ENCODE measurements around the gene ZNF622. TPM values are rescaled to one million over a fixed set of nuclear protein-coding genes. Genes with fewer than 3 reads are reported as not detected.
"Not testable (repeated sequence)": the region's sequence is repeated elsewhere in the genome, so short reads cannot be mapped to it uniquely, and the experiment has no call there.

ZNF622 gene
- total RNA-seq, 1 experiment from 2014 or later, result 41.5 TPM

GRCh38 chr5:16446993-16447392, 18.6 kb downstream of the ZNF622 start:
- in situ Hi-C loops (cut with HindIII; ENCODE audit: low sequenced_read_pairs), result no loop called here

DNA sequence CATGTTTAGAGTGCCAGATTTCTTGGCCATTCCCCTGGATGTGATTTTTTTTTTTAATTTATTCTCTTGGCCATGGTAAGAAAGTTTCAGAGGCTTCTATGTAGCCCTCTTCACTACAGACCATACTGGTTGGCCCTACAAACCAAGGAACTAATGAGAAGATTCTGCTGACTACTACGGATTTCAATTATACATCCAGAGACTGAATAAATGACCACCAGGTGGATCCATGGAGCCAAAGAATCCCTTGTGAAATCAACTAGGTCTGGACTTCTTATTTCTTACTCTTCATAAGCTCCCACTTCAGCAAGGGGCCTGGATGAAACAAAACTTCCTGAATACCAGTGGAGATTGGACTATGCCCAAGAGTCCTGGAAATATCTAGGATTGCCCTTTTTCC, 27.6 kb downstream of the ZNF622 start:
- in situ Hi-C loops (cut with HindIII; ENCODE audit: low sequenced_read_pairs), result no loop called here
- DNase-seq (ENCODE audit: low spot score), result no peak

More at GRCh38 chr5:16446993-16447392, 18.6 kb downstream of the ZNF622 start:
- DNase-seq (ENCODE audit: low spot score), result no peak

- in situ Hi-C loops (cut with HindIII; ENCODE audit: low sequenced_read_pairs); DNase-seq (ENCODE audit: low spot score): not testable (repeated sequence)
These were observed 29.4 kb downstream of the ZNF622 start for GRCh38 chr5:16436065-16436682.

DNA sequence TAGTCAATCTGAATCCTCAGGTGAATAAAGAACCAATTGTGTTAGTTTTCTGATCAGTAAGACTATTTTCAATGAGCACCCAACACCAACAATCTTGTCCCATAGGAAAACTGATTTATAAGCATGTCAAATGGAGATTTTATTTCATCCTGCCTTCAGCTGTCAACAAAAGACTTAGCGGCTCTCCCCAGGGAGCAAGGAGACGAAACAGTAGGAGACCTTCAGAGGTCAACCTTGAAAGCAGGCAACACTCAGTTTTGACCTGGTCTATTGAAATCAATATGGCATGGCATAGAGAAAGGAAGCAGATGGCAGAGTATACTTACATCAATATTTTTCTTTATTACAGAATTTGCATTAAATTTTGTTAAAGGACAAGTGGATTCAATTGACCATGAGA, 34.1 kb downstream of the ZNF622 start:
- in situ Hi-C loops (cut with HindIII; ENCODE audit: low sequenced_read_pairs), result no loop called here

GRCh38 chr5:16430349-16431089, 35.1 kb downstream of the ZNF622 start:
- DNase-seq (ENCODE audit: low spot score), result no peak
- in situ Hi-C loops (cut with HindIII; ENCODE audit: low sequenced_read_pairs), result no loop called here

More for the DNA sequence above, 34.1 kb downstream of the ZNF622 start:
- no peak for DNase-seq (ENCODE audit: low spot score)

DNA sequence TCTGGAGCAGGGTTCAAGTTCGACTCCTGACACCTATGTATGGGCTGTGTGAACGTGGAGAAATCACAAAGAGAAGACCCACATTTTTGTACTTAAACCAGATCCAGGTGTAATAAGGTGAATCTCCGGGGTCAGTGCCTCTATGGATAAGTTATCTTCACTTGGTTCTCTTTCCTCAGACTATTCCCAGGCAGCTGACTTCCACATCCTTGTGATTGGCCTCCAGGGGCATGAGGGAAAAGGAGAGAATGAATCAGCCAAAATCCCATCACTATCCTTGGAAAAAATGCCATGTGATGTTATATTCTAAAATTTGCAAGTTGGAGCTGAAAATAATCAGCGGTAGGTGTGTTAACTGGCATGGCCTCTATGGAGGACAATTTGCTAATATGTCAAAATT, 37.2 kb downstream of the ZNF622 start:
- in situ Hi-C loops (cut with HindIII; ENCODE audit: low sequenced_read_pairs), result no loop called here
- no peak for DNase-seq (ENCODE audit: low spot score)

DNA sequence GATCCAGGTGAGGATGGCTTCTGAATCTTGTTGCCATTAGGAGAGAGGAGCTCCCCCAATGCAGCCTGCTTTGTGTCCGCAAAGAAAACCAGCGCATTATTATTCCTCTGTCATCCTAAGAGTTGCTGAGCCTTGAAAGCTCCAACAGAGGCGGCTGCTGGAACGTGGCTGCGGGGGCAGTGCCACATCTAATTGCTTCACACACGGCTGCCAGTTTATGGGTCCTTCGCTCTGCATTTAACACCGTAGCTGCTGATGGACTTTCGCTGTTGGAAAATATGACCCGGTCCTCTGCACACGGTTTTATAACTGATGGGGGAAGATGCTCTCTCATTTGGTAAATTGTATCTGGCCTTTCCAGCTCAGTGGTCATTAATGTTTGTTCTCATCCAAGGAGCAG, 38.0 kb downstream of the ZNF622 start:
- peak; percentile 5 for DNase-seq (ENCODE audit: low spot score)
- in situ Hi-C loops (cut with HindIII; ENCODE audit: low sequenced_read_pairs), result no loop called here

DNA sequence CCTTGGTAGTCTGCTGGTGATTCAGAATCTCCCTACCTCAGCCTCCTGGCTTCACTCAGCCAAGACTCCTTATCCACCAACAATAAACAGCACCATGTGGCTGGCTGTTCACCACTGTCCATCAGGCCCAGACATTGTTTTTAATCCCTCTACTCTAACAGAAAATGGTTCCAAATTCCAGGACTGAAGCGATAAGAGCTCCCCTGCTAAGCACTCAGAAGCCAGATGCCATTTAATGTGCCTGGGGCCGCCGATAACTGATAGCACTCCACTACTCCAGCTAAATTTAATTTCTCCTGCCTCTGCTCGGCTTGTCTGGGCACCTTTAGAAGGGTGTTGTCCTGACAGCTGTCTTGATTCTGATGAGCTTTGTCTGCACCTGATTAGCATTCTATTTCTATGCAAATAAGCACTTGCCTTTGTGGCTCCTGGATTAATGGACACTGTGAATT, 47.1 kb downstream of the ZNF622 start:
- DNase-seq (ENCODE audit: low spot score), result no peak
- in situ Hi-C loops (cut with HindIII; ENCODE audit: low sequenced_read_pairs), result no loop called here

- in situ Hi-C loops (cut with HindIII; ENCODE audit: low sequenced_read_pairs), result no loop called here
- DNase-seq (ENCODE audit: low spot score), result no peak
These were observed 48.1 kb downstream of the ZNF622 start for GRCh38 chr5:16417398-16418074.

- no peak for DNase-seq (ENCODE audit: low spot score)
- in situ Hi-C loops (cut with HindIII; ENCODE audit: low sequenced_read_pairs), result no loop called here
These were observed 50.7 kb downstream of the ZNF622 start for GRCh38 chr5:16414861-16415260.

- in situ Hi-C loops (cut with HindIII; ENCODE audit: low sequenced_read_pairs), result no loop called here
- DNase-seq (ENCODE audit: low spot score), result no peak
These were observed 52.3 kb downstream of the ZNF622 start for GRCh38 chr5:16413166-16413860.

DNA sequence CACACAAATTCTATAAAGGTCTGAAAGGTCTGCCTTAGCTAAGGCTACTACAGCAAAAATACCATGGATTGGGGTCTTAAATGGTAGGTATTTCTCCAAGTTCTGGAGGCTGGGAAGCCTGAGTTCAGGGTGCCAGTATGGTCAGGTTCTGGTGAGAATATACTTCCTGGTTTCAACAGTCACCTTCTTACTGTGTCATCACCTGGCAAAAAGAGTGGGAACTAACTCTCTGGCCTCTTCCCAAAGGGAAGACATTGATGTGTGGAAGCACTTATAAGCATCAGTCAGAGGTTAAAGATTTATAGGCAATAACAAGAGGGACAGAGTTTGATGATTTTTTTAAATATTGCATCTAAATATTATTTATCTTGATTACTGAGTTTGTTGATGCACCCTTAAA, 53.0 kb downstream of the ZNF622 start:
- in situ Hi-C loops (cut with HindIII; ENCODE audit: low sequenced_read_pairs), result no loop called here
- DNase-seq (ENCODE audit: low spot score), result no peak

DNA sequence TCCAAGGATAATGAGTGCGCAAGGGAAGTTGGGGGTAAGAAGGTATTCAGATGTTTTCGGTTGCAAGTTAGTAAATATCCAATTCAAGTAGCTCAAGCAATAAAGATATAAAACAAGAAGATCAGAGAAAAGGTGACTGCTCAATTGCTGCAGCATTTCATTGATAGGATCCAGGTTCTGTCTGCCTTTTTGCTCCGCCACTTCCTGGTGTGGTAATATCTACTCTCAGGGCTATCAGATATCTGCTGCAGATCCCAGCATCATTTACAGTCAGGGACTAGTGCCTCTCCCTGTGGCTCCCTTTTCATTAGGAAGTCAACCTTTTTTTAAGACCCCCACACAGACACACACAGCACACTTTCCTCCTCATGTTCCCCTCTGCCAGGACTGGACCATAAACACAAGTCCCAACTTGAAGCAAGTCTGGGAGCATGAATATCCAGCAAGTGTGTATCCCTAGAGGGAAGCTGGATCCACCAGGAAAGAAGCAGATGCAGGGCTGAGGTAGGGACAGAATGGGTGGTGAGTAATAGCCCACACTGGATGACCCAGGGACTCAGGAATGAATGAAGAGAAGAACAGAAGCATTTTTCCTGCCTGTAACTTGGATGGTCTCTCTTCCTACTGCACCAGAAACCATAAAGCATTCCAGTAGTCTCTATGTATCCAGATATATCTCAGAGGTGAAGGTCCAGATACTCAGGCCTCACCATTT, 53.7 kb downstream of the ZNF622 start:
- in situ Hi-C loops (cut with HindIII; ENCODE audit: low sequenced_read_pairs), result no loop called here

DNA sequence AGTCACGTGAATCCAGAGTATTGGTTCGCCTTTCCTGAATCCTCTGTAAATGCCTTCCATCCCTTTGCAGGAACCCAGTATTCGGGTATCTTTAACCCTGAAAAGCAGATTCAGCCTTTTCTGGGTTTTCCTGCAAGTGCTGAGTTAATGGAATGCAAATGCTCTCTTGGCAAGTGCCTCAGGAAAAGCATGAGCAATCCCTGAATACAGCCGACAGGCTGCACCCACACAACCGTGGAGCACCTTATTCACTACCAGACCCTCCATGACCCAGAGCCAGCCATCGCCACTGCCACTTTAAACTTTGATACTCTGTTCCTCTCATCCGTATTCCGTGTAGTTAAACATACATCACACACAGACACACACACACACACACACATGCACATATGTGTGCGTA, 54.4 kb downstream of the ZNF622 start:
- in situ Hi-C loops (cut with HindIII; ENCODE audit: low sequenced_read_pairs), result no loop called here
- no peak for DNase-seq (ENCODE audit: low spot score)

More for the DNA sequence above, 53.7 kb downstream of the ZNF622 start:
- no peak for DNase-seq (ENCODE audit: low spot score)

DNA sequence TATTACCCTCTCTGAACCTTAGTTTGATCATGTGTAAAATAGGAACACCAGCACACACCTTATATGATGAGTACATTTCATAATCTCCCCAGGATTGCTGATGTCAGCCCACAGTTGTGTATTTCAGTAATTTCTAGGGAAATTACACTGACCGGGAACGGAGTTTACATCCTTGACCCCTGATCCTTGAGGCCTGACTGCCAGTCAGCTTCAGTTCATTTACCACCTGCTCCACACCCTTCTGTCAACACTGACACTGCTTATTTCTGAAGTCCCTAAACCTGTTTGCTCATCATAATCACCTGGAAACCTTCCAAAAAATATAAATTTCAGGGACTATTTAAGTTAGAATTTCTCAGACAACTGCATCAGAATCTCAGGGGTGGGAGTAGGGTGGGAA, 55.3 kb downstream of the ZNF622 start:
- in situ Hi-C loops (cut with HindIII; ENCODE audit: low sequenced_read_pairs), result no loop called here

DNA sequence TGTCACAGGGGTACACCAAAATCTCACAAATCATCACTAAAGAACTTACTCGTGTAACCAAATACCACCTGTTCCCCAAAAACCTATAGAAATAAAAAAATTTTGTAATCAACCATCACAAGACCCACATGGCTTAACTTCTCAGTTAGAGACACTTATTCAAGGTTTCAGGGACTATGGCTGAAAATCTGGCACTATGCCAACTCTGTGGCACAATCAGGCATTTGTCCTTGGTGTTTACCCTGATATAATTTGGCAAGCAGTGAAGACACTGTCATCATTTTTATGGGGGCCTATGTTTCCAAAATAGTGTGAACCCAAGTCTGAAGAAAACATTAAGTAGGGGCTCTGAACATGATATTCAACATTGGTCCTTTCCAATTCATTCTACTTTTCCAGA, 59.0 kb downstream of the ZNF622 start:
- in situ Hi-C loops (cut with HindIII; ENCODE audit: low sequenced_read_pairs), result no loop called here
- no peak for DNase-seq (ENCODE audit: low spot score)

More for the DNA sequence above, 55.3 kb downstream of the ZNF622 start:
- DNase-seq (ENCODE audit: low spot score), result no peak

DNA sequence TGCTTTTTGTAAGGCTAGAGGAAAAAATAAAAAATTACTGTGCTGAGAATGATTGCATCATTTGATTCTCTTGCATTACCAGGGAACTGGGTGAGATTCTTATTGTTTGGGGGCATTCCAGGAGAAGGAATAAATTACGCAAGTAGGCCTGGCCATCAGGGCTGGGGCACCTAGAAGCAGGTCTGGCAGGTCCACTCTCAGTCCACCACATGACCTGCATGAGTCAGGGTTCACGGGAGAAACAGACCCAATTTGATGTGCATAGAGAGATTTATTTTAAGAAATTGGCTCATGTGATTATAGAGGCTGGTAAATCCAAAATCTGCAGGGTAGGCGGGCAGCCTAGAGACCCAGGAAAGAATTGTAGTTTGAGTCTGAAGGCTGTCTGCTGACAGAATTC, 59.6 kb downstream of the ZNF622 start:
- in situ Hi-C loops (cut with HindIII; ENCODE audit: low sequenced_read_pairs), result no loop called here
- no peak for DNase-seq (ENCODE audit: low spot score)

All from G401 (cell line).